ENCODE data around the gene ZCRB1. TPM values are rescaled to one million over a fixed set of nuclear protein-coding genes. Genes with fewer than 3 reads are reported as not detected.
"Not testable (repeated sequence)": the region's sequence is repeated elsewhere in the genome, so short reads cannot be mapped to it uniquely, and the experiment has no call there.

ZCRB1 gene, protein sequence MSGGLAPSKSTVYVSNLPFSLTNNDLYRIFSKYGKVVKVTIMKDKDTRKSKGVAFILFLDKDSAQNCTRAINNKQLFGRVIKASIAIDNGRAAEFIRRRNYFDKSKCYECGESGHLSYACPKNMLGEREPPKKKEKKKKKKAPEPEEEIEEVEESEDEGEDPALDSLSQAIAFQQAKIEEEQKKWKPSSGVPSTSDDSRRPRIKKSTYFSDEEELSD
- 12.7 and 23.1 TPM in 2 replicates for total RNA-seq (2014; rRNA removed; shearing (Covaris generic))

DNA sequence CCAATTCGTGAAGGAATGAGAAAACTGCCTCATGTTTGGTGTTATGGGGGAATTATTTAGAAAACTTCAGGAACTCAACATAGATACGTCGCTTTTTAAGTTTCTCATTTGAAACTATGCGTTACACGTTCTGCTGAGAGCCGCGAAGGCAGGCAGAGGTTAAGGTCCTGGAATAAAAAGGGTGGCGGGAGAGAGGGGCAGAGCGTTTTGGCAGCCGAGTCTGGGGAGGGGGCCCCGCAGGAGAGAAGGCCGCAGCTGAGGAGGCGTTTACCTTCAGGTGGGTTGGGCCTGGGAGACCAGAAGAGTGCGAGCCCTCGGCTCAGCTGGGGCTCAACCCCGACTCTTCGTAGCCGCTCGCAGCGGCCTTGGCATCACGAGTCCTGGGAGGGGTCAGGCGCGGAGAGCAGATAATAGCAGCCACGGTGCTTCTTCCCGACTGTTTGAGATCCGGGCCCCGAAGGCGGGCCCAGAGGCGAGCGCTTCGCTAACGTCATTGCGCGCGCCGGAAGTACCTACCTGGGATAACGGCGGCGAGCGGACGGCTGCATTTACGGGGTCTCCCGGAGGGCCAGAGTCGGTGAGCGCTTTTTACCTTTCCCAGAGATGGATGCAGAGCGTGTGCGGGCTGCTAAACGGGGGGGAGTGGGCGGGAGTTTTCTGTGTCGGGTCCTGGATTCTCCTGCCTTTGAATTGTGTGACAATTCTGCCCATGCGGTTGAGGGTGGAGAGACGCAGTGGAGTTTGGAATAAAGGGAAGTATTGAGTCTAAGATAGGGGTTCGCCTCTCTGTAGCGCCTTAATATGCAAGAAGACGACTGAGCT, at the start of gene ZCRB1, which contains the start of gene PPHLN1:
Gene ZCRB1, minus strand, starts transcription at position 442 of the 822 bp plus-strand sequence. CDS start 1,992 bp downstream, outside the sequence.
Gene PPHLN1, plus strand, starts transcription at position 515 of the 822 bp plus-strand sequence. CDS start 9,736 bp downstream, outside the sequence.
- peak; percentile 81 for DNase-seq (ENCODE audit: low spot score)

DNA sequence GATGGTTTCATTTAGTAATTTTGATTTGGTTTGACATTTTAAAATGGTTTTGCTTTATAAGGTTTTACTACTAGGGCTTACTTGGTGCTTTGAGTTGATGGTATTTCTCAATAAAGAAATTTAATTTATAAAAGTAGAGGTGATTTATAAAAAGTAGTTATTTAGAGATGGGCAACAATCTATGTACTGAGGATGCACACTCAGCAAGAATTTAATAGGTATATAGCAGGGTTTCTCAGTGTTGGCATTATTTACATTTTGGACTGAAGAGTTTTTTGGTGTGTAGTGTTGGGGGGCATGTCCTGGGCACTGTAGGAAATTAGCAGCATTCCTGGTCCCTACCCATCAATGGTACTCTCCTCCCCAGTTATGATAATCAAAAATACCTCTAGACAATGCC, 47.8 kb upstream of the ZCRB1 start:
- no peak for DNase-seq (ENCODE audit: low spot score)

DNA sequence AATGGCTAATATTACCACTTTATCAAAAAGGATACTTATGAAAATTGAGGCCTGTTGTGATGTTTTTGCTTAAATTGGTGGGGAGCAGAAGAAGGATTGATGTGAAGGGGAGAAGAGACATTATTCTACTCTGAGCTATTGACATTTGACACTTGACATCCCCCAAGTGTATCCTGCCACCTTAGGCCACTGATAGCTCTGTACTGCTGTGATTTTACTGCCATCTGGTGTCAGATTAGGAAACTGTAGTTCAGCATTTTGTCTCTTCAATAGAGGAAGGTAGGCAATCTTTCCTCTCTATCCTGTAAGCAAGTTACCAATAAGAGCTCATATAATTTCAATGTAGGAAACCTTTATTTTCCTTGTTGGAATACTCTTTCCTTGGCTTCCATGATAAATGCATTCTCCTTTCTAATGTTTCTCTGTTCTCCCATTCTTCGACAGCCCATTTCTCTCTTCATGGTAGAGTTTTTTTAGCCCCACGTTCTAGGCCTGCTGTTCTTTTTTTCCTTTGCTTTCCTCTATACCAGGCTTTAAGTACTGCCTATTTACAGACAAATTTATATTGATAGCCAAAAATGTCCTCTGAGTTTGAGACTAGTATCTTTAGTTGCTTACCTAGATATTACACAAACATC, 46.4 kb upstream of the ZCRB1 start:
- DNase-seq (ENCODE audit: low spot score), result peak; percentile 79

DNA sequence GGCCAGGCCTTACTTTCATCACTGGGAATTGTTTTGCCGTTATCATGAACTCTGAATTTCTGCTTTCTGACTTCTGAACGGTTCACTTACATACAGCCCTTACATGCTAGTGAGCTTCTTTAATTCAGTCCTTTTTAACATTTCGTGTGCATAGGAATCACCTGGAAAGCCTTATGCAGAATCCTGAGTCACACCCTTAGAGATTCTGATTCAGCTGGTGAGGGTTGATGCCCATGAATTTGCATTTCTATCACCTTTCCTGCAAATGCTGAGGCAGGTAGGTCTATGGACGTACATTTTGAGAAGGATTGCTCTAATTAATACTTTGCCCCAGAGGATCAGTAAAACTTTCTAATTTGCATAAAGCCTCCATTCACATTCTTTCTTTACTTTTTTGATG, 44.1 kb upstream of the ZCRB1 start:
- DNase-seq (ENCODE audit: low spot score), result no peak

DNA sequence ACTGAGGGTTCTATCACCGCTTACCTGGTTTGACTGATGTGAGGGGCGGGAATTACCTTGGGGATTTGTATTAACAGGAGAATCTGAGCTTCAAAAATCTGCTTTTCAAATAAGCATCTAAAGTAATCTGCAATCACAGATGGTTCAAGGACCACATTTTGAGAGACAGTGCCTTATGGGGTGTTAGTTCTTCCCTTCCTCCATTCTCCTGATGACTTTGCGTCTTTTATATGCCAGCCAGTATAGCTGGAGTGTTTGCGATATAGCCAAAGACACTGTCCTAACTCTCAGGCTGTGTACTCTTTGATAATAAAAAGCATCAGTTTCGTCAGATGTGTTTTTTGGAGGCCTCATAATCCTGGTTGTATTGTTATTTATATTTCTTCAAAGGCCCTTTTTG, 39.6 kb upstream of the ZCRB1 start:
- no peak for DNase-seq (ENCODE audit: low spot score)

DNA sequence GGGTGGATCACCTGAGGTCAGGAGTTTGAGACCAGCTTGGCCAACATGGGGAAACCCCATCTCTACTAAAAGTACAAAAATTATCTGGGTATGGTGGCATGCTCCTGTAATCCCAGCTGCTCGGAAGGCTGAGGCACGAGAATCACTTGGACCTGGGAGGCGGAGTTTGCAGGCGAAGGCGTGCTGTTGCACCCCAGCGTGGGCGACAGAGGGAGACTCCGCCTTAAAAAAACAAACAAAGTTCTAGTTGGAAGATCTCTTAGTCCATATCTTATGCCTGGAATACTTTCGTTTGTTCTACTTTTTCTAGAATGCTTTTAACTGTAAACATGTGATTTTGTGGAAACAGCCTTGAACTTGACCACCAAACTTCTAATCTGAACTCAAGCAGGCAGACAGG, 38.8 kb upstream of the ZCRB1 start:
- DNase-seq (ENCODE audit: low spot score), result no peak

DNA sequence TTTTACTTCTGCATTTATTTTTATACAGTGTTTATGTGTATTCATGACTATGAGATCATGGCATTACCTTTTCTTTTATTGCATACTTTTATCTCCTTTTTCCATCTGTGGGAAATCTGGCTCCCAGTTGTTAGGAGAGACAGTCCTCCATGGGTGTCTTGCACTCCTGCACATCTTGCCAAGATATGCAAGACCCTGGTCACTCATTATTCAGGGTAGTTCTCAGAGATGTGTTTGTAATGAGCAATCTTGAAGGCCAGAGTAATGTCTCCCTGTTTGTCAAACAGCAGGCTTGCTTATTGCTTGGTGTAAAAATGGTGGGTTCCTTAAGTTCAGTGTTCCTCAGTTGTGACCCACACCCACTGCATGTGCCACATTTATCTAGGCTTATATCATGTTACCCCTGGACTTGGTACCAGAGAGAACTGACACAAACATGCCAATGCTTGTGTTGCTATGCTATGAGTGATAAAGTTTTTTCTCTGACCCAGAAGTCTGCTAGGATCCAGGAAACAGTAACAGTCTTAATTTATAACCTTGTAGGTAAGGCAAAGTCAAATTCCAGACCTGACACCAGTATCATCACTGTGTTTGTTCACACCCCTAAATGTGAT, 36.9 kb upstream of the ZCRB1 start:
- DNase-seq (ENCODE audit: low spot score), result no peak

DNA sequence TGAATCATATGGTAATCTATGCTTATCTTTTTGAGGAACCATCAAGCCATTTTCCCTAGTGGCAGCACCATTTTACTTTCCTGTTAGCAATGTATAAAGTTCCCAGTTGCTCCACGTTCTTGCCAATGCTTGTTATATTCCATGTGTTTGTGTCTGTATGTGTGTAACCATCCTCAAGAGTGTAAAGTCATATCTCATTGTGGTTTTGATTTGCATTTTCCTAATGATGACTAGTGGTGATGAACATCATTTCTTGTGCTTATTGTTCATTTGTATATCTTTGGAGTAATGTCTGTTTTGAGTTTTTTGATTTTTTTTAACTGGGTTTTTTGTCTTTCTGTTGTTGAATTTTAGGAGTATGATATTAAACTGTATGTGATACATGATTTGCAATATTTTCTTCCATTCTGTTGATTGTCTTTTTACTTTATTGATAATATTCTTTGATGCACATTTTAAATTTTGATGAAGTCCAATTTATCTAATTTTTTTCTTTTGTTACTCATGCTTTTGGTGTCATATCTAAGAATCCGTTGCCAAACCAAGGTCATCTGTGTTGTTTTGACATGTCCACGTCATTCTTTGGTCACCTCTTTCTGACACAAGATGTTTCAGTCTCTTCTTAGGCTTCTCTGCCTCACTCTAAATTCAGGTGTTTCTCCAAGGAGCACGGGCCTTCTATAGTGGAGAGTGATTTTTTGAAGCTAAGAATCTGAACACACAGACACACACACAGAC, 36.2 kb upstream of the ZCRB1 start:
- no peak for DNase-seq (ENCODE audit: low spot score)

DNA sequence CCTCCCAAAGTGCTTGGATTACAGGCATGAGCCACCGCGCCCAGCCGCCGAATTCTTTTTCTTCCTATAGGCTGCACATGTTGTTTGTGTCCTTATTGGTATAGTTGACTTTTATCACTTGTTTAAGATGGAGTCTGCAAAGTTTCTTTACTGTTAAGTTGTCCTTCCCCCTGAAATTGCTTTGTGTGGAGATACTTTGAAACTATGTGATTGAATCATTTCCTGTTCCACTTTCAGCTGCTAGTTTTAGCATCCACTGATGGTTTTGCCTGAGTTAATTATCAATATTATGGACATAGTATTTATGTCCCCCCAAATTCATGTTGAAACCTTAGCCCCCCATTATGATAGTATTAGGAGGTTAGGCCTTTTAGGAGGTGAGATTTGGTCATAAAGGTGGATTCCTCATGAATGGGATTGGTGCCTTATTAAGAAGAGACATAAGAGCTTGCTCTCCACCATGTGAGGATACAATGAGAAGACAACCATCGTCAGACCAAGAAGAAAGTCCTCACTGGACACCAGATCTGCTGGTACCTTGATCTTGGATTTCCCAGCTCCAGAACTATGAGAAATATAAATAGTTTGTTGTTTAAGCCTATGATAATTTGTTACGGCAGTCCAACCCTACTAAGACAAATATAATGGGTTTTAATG, 35.0 kb upstream of the ZCRB1 start:
- no peak for DNase-seq (ENCODE audit: low spot score)

DNA sequence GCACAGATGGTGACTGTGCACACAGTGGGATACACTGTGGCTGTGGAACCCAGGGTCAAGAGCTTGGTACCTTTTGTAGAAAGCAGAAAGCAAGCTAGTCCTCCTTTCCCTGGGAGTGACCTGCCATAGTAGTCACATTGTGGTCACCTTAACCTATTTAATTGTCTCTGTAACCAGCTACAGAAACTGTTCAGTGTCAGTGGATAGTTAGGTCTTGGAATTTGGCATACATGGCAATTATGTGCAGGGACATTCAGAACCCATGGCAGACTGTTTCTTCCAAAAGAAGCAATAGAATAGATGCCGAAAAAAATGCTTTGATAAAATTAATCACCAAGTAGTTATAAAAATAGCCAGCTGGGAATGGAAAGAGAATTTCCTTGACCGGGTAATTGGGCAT, 30.4 kb upstream of the ZCRB1 start:
- DNase-seq (ENCODE audit: low spot score), result no peak

DNA sequence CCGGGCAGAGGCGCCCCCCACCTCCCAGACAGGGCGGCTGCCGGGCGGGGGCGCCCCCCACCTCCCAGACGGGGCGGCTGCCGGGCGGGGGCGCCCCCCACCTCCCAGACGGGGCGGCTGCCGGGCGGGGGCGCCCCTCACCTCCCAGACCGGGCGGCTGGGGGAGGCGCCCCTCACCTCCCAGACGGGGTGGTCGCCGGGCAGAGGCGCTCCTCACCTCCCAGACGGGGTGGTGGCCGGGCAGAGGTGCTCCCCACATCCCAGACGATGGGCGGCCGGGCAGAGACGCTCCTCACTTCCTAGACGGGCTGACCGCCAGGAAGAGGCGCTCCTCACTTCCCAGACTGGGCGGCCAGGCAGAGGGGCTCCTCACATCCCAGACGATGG, 24.1 kb upstream of the ZCRB1 start:
- not testable (repeated sequence) for DNase-seq (ENCODE audit: low spot score)

DNA sequence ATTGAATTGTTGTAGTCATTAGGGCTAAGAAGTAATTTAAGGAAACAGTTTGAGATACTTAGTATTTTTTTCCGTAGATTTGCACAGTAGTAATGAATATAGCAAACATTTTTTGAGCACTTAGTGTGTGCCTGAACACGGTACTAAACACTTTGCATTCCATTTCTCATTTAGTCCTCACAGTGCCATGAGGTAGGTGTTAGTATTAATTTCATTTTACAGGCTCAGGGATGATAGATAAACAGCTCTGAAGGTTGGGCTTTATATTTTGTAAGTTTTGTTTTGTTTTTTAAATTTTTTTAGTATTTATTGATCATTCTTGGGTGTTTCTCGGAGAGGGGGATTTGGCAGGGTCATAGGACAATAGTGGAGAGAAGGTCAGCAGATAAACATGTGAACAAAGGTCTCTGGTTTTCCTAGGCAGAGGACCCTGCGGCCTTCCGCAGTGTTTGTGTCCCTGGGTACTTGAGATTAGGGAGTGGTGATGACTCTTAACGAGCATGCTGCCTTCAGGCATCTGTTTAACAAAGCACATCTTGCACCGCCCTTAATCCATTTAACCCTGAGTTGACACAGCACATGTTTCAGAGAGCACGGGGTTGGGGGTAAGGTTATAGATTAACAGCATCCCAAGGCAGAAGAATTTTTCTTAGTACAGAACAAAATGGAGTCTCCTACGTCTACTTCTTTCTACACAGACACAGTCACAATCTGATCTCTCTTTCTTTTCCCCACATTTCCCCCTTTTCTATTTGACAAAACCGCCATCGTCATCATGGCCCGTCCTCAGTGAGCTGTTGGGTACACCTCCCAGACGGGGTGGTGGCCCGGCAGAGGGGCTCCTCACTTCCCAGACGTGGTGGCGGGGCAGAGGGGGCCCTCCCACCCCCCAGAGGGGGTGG, 23.5 kb upstream of the ZCRB1 start:
- not testable (repeated sequence) for DNase-seq (ENCODE audit: low spot score)

DNA sequence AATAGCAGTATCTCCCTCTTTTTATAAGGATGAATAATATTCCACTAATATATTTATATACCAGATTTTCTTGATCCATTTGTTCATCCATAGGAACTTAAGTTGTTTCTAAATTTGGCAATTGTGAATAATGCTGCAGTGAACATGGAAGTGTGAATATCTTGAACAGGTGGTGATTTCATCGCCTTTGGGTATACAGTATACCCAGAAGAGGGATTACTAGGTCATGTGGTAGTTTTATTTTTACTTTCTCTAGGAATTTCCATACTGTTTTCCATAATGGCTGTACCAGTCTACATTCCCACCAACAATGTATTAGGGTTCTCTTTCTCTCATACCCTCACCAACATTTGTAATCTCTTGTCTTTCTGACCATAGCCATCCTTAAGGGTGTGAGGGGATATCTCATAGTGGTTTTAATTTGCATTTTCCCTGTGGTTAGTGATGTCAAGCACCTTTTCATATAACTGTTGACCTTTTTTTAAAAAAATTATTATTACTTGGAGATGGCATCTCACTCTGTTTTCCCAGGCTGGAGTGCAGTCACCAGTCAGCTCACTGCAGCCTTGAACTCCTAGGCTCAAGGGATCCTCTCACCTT, 20.6 kb upstream of the ZCRB1 start:
- no peak for DNase-seq (ENCODE audit: low spot score)

DNA sequence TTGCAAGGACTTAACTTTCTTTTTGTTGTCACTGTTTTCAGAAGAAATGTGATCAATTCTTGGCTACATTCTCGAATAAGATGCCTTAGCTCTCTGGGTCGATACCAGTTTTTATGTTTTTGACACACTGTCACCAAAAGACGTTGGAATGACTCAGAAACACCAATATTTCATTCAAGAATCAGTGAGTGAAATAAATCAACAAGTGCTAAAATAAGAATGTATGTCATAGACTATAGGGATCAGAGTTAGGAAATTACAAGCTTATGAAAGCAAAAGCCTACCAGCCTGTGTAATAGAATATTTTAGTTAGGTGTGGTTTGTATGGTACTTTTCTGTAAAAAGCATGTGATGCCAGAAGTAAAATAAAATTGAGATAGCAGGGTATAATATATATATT, 17.8 kb upstream of the ZCRB1 start:
- no peak for DNase-seq (ENCODE audit: low spot score)

DNA sequence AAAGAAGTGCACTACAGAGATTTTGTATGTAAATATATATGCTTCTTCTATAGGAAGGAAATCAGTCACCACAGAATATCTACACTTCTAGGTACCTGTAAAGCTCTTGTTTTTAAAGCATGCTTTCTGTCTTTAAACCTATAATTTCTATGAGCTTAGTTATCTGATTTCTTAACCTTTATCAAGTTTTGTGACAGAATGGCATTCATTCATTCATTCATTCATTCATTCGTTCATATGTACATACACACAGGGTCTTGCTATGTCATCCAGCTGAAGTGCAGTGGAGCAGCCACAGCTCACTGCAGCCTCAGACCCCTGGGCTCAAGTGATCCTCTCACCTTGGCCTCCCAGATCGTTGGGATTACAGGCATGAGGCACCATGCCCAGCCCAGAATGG, 16.1 kb upstream of the ZCRB1 start:
- DNase-seq (ENCODE audit: low spot score), result no peak

DNA sequence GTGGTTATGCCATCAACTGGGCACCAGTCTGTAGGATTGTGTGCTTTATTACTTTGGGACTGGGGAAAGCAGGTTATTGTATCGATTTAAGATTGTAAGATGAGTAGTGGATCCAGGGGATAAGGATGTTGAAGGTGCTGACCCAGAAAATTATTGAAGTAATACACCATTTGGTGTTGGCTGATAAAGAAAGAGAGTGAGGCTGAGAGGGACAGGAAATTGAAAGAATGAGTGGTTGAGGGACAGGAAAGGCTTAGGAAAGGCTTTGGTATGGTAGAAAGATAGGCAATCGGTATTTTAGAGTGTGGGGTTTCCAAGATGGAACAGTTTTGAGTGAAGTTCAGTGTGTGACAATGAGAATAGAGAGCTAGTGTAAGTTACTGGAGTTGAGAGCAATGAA, 12.4 kb upstream of the ZCRB1 start:
- DNase-seq (ENCODE audit: low spot score), result no peak

DNA sequence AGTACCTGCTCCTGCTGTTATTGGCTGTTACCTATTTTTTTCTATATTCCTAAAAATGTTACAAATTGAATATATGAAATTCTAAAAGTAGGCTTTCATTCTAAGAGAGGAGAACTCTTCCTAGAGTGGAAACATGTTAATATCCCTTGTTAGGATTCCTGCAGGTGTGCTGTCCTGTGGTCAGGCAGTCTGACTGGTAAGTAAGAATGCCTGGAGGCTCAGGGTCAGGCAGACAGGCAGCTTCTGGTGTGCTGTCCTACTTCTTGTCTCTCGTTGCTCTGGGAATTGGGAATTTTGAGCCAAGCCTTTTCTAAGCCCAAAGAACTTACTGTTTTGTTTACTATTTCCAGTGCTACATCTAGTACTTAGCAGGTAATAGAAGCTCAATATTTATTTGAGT, 10.4 kb upstream of the ZCRB1 start:
- no peak for DNase-seq (ENCODE audit: low spot score)

DNA sequence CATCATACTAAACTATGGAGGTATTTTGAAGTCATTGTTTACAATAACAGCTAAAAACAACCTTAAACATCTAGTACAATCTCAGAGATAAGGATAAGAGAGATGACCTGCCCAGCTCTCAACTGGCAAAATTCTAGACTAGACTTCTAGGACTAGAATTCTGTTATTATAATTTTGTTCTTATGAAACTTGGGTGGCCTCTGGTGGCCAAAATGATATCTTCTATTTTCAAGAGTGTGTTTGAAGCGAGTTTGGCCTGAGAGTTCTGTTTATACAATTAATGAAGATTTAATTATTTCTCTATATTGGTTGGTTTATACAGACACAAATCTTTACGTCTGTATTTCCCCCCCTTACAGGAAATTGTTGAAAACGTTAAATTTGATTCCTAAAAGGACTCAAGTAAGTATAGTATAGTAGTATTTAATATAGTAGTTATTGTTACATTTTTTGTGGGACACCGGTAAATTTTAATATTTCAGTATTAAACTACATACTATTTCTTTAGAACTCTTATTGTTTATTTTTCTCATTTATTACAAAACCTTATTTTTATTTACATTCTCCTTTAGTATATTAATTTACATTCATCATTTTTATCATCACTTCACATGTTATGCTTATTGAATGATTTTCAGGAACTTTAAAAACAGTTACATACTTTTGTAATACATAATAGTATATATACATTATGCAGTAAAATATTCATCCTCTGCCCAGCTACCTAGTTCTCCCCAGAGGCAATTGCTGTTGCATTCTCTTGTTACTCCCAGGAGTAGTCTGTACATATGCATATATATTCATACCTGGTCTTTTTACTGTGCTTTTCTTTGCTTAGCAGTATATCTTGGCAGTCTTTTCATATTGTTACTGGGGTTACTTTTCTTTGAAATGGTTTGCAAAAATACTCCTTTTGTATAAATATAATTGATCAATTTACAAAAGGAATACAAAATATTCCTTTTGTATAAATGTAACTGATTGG, 6.7 kb upstream of the ZCRB1 start:
- peak; percentile 77 for DNase-seq (ENCODE audit: low spot score)

Measured in HT-29 (cell line).